ENCODE data around the gene HLA-DQB2. TPM values are rescaled to one million over a fixed set of nuclear protein-coding genes. Genes with fewer than 3 reads are reported as not detected.

The HLA-DQB2 gene
- total and polyA plus RNA-seq, 9 of the 15 experiments (the other 6 are each of a cell fraction or from before 2014, with no cell fraction given), result not detected

GRCh38 chr6:32741031-32741960 is 22.0 kb downstream of the HLA-DQB2 start, which contains the start of gene HLA-DQA2 (continued):
- TF ChIP-seq ZNF12 (CRISPR knock-in tag; IDR thresholded peaks at IDR 0.05) (no peak), SFPQ (IDR thresholded peaks at IDR 0.05; ENCODE audit: low read depth, low read length) (no peak), HNRNPL (IDR thresholded peaks at IDR 0.05; ENCODE audit: low read depth, low read length) (no peak), DNMT1 (IDR thresholded peaks at IDR 0.05) (no peak), HLTF (IDR thresholded peaks at IDR 0.05) (no peak), ZNF384 (IDR thresholded peaks at IDR 0.05; ENCODE audit: low read depth, low read length) (no peak), MYBL2 (IDR thresholded peaks at IDR 0.05; ENCODE audit: low read depth) (no peak), MYBL2 (CRISPR knock-in tag; IDR thresholded peaks at IDR 0.05; ENCODE audit: borderline replicate concordance) (no peak), ARID1B (IDR thresholded peaks at IDR 0.05) (no peak), TGIF2 (CRISPR knock-in tag; IDR thresholded peaks at IDR 0.05) (no peak), REST (IDR thresholded peaks at IDR 0.05; ENCODE audit: borderline replicate concordance) (no peak), REST (CRISPR knock-in tag; IDR thresholded peaks at IDR 0.05; ENCODE audit: low read depth) (no peak), ZNF77 (CRISPR knock-in tag; IDR thresholded peaks at IDR 0.05) (no peak), RBBP5 (IDR thresholded peaks at IDR 0.05; ENCODE audit: borderline replicate concordance, insufficient read depth, low read length, poor library complexity, severe bottlenecking) (no peak)
